Type B pancreatic cell (in vitro differentiated cells): Measurements from ENCODE around the gene CDKAL1. TPM values are rescaled to one million over a fixed set of nuclear protein-coding genes. Genes with fewer than 3 reads are reported as not detected.

ENCODE experiments used
- DNase-seq: peaks from one replicate; pipeline ENCODE4 v3.0.0; 2021; ENCODE audit warnings: mixed read lengths; ENCODE audit not compliant: unreplicated experiment; ENCODE audit errors: extremely low spot score
- H3K27ac Mint-ChIP-seq: 2 replicates; pipeline ENCODE4 v1.8.0; 2021; ENCODE audit warnings: mild to moderate bottlenecking, mixed read lengths
- H3K27me3 Mint-ChIP-seq: 2 replicates; pipeline ENCODE4 v1.8.0; 2021; ENCODE audit warnings: mixed read lengths
- H3K36me3 Mint-ChIP-seq: 2 replicates; pipeline ENCODE4 v1.8.0; 2021; ENCODE audit warnings: mixed read lengths
- H3K4me1 Mint-ChIP-seq: one replicate; pipeline ENCODE4 v1.8.0; 2021; ENCODE audit warnings: mixed read lengths; ENCODE audit not compliant: unreplicated experiment
- H3K4me3 Mint-ChIP-seq: 2 replicates; pipeline ENCODE4 v1.8.0; 2021; ENCODE audit warnings: mild to moderate bottlenecking, mixed read lengths
- H3K9me3 Mint-ChIP-seq: 2 replicates; pipeline ENCODE4 v1.8.0; 2021; ENCODE audit warnings: mixed read lengths
- CTCF ChIP-seq: fragments of 200-600 bp; sonication (generic); conservative IDR thresholded peaks from 2 replicates; pipeline ENCODE4 v1.5.0; 2021; ENCODE audit warnings: antibody characterized with exemption, mild to moderate bottlenecking
- total RNA-seq: library from RNA; stranded (reverse); gene quantifications from 2 replicates; pipeline ENCODE4 v1.2.1, GENCODE V29; 2021; ENCODE audit warnings: low replicate concordance

CDKAL1 gene
- total RNA-seq, 1 donor from 2014 or later, result 21.0 TPM

- H3K4me1 Mint-ChIP-seq, result no peaks in the 10 kb centered on the region
- TF ChIP-seq CTCF, result no peak
- no peaks in the 10 kb centered on the region for H3K27me3 Mint-ChIP-seq
- H3K27ac Mint-ChIP-seq, result no peak overlapping the region
- no peak for DNase-seq
- no peaks in the 10 kb centered on the region for H3K36me3 Mint-ChIP-seq
- no peak overlapping the region for H3K4me3 Mint-ChIP-seq
- H3K9me3 Mint-ChIP-seq, result no peaks in the 10 kb centered on the region
Measured at GRCh38 chr6:20620043-20620442, 85.8 kb downstream of the CDKAL1 start.

- Mint-ChIP-seq H3K9me3 (no peaks in the 10 kb centered on the region), H3K4me3 (no peak overlapping the region), H3K4me1 (no peaks in the 10 kb centered on the region), H3K27me3 (no peaks in the 10 kb centered on the region), H3K27ac (no peak overlapping the region), H3K36me3 (no peaks in the 10 kb centered on the region)
- no peak for DNase-seq
- no peak for TF ChIP-seq CTCF
Measured at GRCh38 chr6:20623761-20624160, 89.5 kb downstream of the CDKAL1 start.

DNA sequence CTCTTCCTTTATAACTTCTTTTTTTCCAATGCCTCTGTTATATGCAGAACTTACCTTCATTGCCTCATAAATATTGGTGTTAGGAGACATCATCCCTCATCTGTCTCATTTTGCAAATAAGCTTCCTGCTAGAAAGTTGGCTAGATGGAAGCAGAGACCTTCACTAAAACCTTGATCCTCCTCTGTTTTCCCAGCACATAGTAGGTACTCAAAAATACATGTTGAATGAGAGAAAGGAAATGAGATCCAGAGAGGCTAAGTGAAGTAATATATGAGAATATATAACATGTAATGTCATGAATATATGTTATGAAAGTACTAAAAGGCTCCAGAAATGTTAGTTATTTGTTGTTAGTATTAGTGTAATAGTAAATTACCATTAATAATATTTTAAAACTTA is 91.9 kb downstream of the CDKAL1 start:
- H3K4me3 Mint-ChIP-seq, result no peak overlapping the region

DNA sequence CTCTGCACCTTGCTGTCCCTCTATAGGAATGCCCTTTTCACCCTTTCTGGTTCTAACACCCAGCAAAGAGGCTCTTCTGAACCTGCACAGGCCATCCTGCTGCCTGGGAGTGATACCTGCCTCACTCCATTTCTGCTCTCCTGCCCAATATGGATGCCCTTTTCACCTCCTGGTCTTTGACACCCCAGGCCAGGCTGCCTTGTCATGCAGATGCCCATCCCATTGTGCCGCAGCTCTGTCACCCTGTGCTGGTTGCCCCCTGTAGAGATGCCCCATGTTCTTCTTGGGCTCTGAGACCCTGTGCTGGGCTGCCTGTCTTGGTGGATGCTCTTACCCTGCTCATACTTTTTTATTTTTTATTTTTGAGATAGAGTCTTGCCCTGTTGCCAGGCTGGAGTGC is 95.3 kb downstream of the CDKAL1 start:
- no peak overlapping the region for H3K4me3 Mint-ChIP-seq
- peaks cover 14% of the 10 kb centered on the region for H3K36me3 Mint-ChIP-seq
- TF ChIP-seq CTCF, result no peak
- no peak overlapping the region for H3K27ac Mint-ChIP-seq
- no peaks in the 10 kb centered on the region for H3K27me3 Mint-ChIP-seq
- DNase-seq, result no peak
- H3K4me1 Mint-ChIP-seq, result peaks cover 6% of the 10 kb centered on the region
- peaks cover 8% of the 10 kb centered on the region for H3K9me3 Mint-ChIP-seq

More for the DNA sequence above, 91.9 kb downstream of the CDKAL1 start:
- Mint-ChIP-seq H3K9me3 (no peaks in the 10 kb centered on the region), H3K36me3 (no peaks in the 10 kb centered on the region), H3K27ac (no peak overlapping the region), H3K4me1 (peaks cover 2% of the 10 kb centered on the region), H3K27me3 (no peaks in the 10 kb centered on the region)
- no peak for TF ChIP-seq CTCF
- DNase-seq, result no peak

- Mint-ChIP-seq H3K36me3 (peaks cover 14% of the 10 kb centered on the region), H3K4me1 (peaks cover 6% of the 10 kb centered on the region), H3K27me3 (no peaks in the 10 kb centered on the region), H3K4me3 (no peak overlapping the region), H3K27ac (no peak overlapping the region), H3K9me3 (peaks cover 8% of the 10 kb centered on the region)
- DNase-seq, result no peak
- no peak for TF ChIP-seq CTCF
Measured at GRCh38 chr6:20630136-20630535, 95.9 kb downstream of the CDKAL1 start.
